Ectodermal cell (in vitro differentiated cells): ENCODE measurements around the gene CCDC88C.

Source experiments
- H3K27ac ChIP-seq: 2 replicates; pipeline ENCODE4 v1.7.0; 2013; ENCODE audit warnings: mild to moderate bottlenecking, low read depth, low read length; ENCODE audit not compliant: insufficient read depth, poor library complexity, severe bottlenecking
- H3K27me3 ChIP-seq: 2 replicates; pipeline ENCODE4 v1.7.0; 2013; ENCODE audit warnings: mild to moderate bottlenecking, low read length; ENCODE audit not compliant: insufficient read depth, control insufficient read depth, poor library complexity, severe bottlenecking
- H3K36me3 ChIP-seq: one replicate; pipeline ENCODE4 v1.7.0; 2013; ENCODE audit warnings: low read length; ENCODE audit not compliant: control insufficient read depth, insufficient read depth
- H3K4me1 ChIP-seq: one replicate; pipeline ENCODE4 v1.7.0; 2013; ENCODE audit warnings: low read length; ENCODE audit not compliant: control insufficient read depth, insufficient read depth
- H3K4me3 ChIP-seq: 2 replicates; pipeline ENCODE4 v1.7.0; 2013; ENCODE audit warnings: low read depth, low read length, control low read depth; ENCODE audit not compliant: insufficient read depth
- H3K9me3 ChIP-seq: 2 replicates; pipeline ENCODE4 v1.7.0; 2013; ENCODE audit warnings: mild to moderate bottlenecking, low read length, moderate library complexity; ENCODE audit not compliant: control insufficient read depth
- WGBS, 2 experiments: methylation state at CpG; one replicate each; pipeline ENCODE4 v1.1.7; 2013; ENCODE audit warnings: missing lambda C conversion rate in 2 of 2; 5-methylcytosine and 5-hydroxymethylcytosine counted together

Gene CCDC88C

DNA sequence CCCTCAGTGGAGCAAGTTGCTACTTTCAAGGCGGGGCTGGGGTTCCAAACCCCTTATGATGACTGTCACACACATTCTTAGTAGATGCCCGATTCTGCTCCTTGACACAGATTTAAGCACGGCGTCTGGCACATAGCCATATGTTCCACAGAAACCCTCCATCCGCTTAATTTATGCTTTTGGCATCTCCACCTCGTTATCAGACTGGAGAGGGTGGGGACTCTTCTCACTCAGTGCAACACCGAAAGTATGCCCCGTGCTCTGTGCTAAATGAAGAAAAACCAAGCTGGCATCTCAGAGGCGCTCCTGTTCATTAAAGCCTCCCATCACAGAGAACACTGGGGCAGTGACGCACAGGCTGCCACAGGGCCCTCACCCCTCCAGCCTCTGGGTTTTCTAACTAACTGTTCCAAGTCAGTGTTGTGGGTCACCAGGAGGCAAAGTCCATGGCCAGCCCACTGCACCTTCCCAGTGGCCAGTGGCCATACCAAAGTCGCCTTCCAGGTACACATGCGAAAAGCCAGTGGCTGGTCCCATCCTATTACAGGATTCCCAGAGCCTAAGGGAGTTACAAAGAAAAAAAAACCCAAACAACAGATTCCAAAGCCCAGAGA, 27.3 kb downstream of the CCDC88C start:
- WGBS, 2 experiments = 90 to 94% methylated on average over 12 of the region's 12 CpGs
- no peaks in the 10 kb centered on the region for H3K36me3 ChIP-seq

GRCh38 chr14:91389150-91389549, 28.5 kb downstream of the CCDC88C start:
- H3K27ac ChIP-seq = no peak overlapping the region
- peaks cover 34% of the 10 kb centered on the region for H3K4me1 ChIP-seq
- H3K4me3 ChIP-seq = no peak overlapping the region
- no peaks in the 10 kb centered on the region for H3K36me3 ChIP-seq
- WGBS, 2 experiments = 93% methylated on average over 5 of the region's 5 CpGs
- H3K27me3 ChIP-seq = no peaks in the 10 kb centered on the region
- H3K9me3 ChIP-seq = no peaks in the 10 kb centered on the region

More for the DNA sequence above, 27.3 kb downstream of the CCDC88C start:
- H3K9me3 ChIP-seq = no peaks in the 10 kb centered on the region
- H3K4me1 ChIP-seq = peaks cover 34% of the 10 kb centered on the region
- no peak overlapping the region for H3K27ac ChIP-seq
- H3K4me3 ChIP-seq = no peak overlapping the region
- no peaks in the 10 kb centered on the region for H3K27me3 ChIP-seq

DNA sequence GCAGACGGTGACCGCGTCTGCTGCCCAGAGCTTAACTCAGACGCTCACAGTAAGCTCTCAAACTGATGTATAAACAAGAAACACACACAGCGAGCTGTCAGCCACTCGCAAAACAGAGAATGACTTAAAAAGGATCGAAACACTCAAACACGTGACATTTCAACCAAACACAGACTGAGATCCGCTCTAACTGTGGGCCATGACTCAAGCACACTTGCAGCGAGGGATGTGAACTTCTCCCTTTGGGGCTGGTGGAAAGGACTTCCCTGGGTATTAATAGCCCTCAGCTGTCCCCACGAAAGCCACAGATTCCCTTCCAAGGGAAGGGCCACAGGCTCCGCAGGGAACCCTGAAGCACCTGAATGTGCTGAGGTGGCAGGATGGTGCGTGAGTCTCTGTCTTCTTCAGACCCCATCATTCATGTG, 29.1 kb downstream of the CCDC88C start:
- H3K4me3 ChIP-seq = no peak overlapping the region
- 92 to 94% methylated on average over 13 of the region's 13 CpGs for WGBS, 2 experiments
- H3K36me3 ChIP-seq = no peaks in the 10 kb centered on the region
- H3K27me3 ChIP-seq = no peaks in the 10 kb centered on the region
- peaks cover 39% of the 10 kb centered on the region for H3K4me1 ChIP-seq
- no peaks in the 10 kb centered on the region for H3K9me3 ChIP-seq
- H3K27ac ChIP-seq = no peak overlapping the region

GRCh38 chr14:91387951-91388381, 29.7 kb downstream of the CCDC88C start:
- Histone ChIP-seq H3K27ac (no peak overlapping the region), H3K4me3 (no peak overlapping the region), H3K4me1 (peaks cover 40% of the 10 kb centered on the region), H3K9me3 (no peaks in the 10 kb centered on the region), H3K27me3 (no peaks in the 10 kb centered on the region), H3K36me3 (no peaks in the 10 kb centered on the region)
- WGBS, 2 experiments = 74 to 75% methylated on average over 10 of the region's 10 CpGs

DNA sequence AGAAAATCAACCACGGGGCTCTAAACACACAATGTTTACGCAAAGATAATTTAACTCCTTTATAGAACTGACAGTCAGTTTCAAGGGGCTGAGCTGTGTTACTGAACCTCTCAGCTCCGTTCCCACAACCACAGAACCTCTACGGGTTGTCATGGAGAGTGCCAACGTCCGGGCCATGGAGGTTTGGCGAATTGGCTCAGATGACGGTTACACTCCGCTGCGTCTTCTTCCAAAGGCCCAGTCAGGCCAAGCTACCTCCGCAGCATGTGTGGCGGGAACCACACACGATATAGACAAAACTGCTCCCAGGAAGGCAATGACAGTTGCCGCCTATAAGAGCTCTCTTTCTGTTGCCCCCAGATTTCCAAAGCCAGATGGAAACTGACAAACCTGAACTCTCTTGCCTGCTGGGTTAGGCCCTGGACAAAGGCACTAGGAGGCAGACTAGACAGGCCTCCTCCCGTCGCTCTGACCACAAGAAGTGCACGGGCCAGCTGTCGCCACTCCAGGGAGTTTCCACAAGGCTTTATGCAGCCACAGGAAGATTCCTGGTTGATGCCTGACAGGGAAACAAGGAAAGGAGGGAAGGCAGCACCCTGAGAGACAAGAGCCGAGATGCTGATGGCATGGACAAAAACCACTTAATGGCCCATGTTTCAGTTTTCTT, 30.3 kb downstream of the CCDC88C start:
- Histone ChIP-seq H3K9me3 (no peaks in the 10 kb centered on the region), H3K36me3 (no peaks in the 10 kb centered on the region), H3K4me3 (no peak overlapping the region), H3K27ac (no peak overlapping the region), H3K27me3 (no peaks in the 10 kb centered on the region), H3K4me1 (peaks cover 34% of the 10 kb centered on the region)
- 81 to 84% methylated on average over 19 of the region's 19 CpGs for WGBS, 2 experiments

DNA sequence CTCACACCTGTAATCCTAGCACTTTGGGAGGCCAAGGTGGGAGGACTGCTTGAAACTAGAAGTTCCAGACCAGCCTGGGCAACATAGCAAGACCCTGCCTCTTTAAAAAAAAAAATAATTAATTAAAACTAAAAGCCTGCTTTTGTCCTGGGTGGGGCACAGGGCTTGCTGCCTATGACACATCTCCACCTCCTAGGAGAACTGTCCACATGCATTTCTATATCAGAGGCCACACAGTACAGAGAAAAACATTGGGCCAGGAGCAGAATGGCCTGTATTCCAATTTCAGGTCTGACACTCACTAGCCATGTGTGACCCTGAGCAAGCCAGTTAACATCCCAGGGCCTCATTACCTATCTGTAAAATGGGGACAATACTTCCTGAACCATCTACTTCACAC, 31.9 kb downstream of the CCDC88C start:
- Histone ChIP-seq H3K9me3 (no peaks in the 10 kb centered on the region), H3K27me3 (no peaks in the 10 kb centered on the region), H3K4me1 (peaks cover 32% of the 10 kb centered on the region), H3K27ac (no peak overlapping the region), H3K4me3 (no peak overlapping the region), H3K36me3 (no peaks in the 10 kb centered on the region)

DNA sequence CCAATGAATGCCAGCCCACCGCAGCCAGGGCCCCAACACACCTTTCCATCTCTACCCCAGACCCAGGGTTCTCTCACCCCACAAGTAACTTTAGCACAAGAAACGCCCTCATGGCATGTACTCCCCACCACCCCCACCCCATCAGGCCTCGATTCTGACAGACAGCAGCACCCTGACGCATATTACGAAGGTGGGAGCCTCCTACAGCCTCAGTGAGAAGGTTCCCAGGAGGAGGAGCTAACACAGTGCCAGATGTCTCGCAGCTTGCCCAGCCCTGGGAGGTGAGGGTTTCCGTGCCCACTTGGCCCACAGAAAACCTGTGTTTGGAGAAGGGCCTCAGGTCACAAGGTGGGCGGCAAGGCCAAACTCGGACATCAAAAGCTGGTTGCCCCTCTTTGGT, 32.4 kb downstream of the CCDC88C start:
- 94% methylated on average over 9 of the region's 9 CpGs for WGBS, 2 experiments
- Histone ChIP-seq H3K27me3 (no peaks in the 10 kb centered on the region), H3K9me3 (no peaks in the 10 kb centered on the region), H3K36me3 (no peaks in the 10 kb centered on the region), H3K27ac (no peak overlapping the region), H3K4me3 (no peak overlapping the region), H3K4me1 (peaks cover 36% of the 10 kb centered on the region)

DNA sequence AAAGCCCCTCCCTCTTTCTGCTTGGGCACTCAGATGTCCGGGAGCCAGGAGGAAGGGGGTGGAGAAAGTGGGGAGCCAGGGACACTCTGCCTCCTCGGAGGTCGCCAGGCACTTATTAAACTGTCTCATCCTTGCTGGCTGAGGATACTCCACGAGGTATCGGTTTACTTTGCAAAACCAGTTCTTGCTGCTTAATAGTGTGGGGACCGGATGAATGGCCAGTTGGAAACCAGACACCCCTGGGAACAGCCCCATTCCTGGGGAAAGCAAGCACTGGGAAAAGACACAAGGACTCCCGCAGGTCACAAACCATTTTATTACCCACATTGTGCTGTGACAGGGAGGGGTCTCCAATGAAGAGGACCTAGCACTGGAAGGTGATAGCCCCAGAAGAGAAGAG, 34.2 kb downstream of the CCDC88C start:
- Histone ChIP-seq H3K4me3 (no peak overlapping the region), H3K36me3 (no peaks in the 10 kb centered on the region), H3K27ac (no peak overlapping the region), H3K4me1 (peaks cover 43% of the 10 kb centered on the region), H3K9me3 (no peaks in the 10 kb centered on the region), H3K27me3 (no peaks in the 10 kb centered on the region)
- WGBS, 2 experiments = 53 to 63% methylated on average over 7 of the region's 7 CpGs

DNA sequence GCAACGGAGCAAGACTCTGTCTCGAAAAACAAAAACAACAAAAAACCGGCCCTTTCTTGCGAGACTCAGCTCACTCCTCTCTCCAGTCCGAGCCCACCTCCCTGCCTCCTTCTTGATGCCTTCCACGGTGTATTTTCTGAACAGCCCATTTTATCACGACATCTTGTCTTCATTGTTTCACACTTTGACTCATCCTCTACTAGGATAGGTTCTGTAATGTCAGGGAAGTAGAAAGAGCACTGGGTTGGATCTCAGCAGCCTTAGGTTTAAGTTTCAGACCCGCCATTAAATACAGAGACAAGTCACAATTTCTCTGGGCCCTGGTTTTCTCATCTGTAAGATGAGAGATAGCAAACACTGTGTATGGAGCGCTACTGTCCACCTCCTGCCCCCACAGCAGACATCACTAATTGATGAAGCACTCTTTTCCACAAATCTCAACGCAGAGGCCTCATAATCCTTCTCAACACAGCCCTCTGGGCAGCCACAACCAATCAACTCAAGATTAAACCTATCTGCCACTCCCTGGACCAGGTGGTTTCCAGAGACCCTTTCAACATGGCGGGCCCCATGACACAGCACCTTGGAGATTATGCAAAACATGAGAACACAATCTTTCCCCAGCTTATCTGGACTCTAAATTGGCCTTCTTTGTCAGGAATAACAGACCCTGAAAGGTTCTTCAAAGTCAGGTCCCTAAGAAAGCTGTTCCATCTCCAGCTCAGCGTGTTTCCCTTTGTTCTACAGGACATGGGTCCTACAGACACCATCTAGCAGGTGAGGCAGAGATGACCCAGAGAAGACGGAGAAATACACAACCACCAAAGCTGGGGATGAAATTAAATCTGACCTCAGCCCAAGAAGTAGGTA, 35.6 kb downstream of the CCDC88C start:
- no peak overlapping the region for H3K4me3 ChIP-seq
- no peak overlapping the region for H3K27ac ChIP-seq
- no peaks in the 10 kb centered on the region for H3K9me3 ChIP-seq
- 95 to 96% methylated on average over 13 of the region's 13 CpGs for WGBS, 2 experiments
- H3K27me3 ChIP-seq = no peaks in the 10 kb centered on the region
- H3K36me3 ChIP-seq = no peaks in the 10 kb centered on the region
- H3K4me1 ChIP-seq = peaks cover 43% of the 10 kb centered on the region
